Neural cell (in vitro differentiated cells): ENCODE results near the gene PASD1.

Experiments
- EP300 ChIP-seq: fragments of 450-650 bp; conservative IDR thresholded peaks from 2 replicates; pipeline ENCODE4 v1.6.1; 2014; ENCODE audit warnings: antibody characterized with exemption, mild to moderate bottlenecking, moderate library complexity; ENCODE audit not compliant: poor library complexity, severe bottlenecking
- EZH2 ChIP-seq: fragments of 200-600, 300-800 bp; shearing (Covaris generic), sonication (generic); IDR thresholded peaks from 2 replicates; pipeline ENCODE4 v1.6.1; 2014; ENCODE audit warnings: antibody characterized with exemption, low read length, borderline replicate concordance, mild to moderate bottlenecking; ENCODE audit not compliant: insufficient read depth, poor library complexity, severe bottlenecking
- POLR2AphosphoS5 ChIP-seq: IDR thresholded peaks from 2 replicates; pipeline ENCODE4 v1.6.1; 2012
- SMC3 ChIP-seq: fragments of 450-650 bp; conservative IDR thresholded peaks from 2 replicates; pipeline ENCODE4 v1.6.1; 2014; ENCODE audit warnings: antibody characterized with exemption, mild to moderate bottlenecking, moderate library complexity; ENCODE audit not compliant: poor library complexity
- TF ChIP-seq, protein P1 (sequence below): fragments of 450-650 bp; IDR thresholded peaks from 2 replicates; pipeline ENCODE4 v1.5.1; 2014; ENCODE audit warnings: antibody characterized with exemption, mild to moderate bottlenecking, moderate library complexity; ENCODE audit not compliant: poor library complexity, severe bottlenecking
- TF ChIP-seq, protein P2 (sequence below): IDR thresholded peaks from 2 replicates; pipeline ENCODE4 v1.6.1; 2012; ENCODE audit warnings: borderline replicate concordance

DNA sequence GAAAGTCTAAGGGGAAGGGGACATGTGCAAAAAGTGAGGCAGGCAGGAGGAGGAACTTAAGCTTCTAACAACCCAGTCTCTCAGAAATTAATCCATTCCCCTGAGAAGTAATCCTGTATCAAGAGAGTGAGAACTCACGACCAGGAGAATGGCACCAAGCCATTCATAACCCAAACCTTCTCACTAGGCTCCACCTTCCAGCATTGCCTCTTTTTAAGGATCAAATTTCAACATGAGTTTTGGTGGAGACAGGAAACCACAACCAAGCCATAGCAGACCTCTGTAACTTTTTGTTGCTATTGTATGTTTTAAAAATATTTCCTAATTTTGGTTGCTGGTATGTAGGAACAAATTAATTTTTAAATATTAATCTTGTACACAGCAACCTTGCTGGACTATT is 32.8 kb downstream of the PASD1 start:
- no peak for TF ChIP-seq EP300
- TF ChIP-seq, protein P1, sequence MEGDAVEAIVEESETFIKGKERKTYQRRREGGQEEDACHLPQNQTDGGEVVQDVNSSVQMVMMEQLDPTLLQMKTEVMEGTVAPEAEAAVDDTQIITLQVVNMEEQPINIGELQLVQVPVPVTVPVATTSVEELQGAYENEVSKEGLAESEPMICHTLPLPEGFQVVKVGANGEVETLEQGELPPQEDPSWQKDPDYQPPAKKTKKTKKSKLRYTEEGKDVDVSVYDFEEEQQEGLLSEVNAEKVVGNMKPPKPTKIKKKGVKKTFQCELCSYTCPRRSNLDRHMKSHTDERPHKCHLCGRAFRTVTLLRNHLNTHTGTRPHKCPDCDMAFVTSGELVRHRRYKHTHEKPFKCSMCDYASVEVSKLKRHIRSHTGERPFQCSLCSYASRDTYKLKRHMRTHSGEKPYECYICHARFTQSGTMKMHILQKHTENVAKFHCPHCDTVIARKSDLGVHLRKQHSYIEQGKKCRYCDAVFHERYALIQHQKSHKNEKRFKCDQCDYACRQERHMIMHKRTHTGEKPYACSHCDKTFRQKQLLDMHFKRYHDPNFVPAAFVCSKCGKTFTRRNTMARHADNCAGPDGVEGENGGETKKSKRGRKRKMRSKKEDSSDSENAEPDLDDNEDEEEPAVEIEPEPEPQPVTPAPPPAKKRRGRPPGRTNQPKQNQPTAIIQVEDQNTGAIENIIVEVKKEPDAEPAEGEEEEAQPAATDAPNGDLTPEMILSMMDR: no peak
- TF ChIP-seq EZH2: no peak
- no peak for TF ChIP-seq SMC3
- TF ChIP-seq, protein P2, sequence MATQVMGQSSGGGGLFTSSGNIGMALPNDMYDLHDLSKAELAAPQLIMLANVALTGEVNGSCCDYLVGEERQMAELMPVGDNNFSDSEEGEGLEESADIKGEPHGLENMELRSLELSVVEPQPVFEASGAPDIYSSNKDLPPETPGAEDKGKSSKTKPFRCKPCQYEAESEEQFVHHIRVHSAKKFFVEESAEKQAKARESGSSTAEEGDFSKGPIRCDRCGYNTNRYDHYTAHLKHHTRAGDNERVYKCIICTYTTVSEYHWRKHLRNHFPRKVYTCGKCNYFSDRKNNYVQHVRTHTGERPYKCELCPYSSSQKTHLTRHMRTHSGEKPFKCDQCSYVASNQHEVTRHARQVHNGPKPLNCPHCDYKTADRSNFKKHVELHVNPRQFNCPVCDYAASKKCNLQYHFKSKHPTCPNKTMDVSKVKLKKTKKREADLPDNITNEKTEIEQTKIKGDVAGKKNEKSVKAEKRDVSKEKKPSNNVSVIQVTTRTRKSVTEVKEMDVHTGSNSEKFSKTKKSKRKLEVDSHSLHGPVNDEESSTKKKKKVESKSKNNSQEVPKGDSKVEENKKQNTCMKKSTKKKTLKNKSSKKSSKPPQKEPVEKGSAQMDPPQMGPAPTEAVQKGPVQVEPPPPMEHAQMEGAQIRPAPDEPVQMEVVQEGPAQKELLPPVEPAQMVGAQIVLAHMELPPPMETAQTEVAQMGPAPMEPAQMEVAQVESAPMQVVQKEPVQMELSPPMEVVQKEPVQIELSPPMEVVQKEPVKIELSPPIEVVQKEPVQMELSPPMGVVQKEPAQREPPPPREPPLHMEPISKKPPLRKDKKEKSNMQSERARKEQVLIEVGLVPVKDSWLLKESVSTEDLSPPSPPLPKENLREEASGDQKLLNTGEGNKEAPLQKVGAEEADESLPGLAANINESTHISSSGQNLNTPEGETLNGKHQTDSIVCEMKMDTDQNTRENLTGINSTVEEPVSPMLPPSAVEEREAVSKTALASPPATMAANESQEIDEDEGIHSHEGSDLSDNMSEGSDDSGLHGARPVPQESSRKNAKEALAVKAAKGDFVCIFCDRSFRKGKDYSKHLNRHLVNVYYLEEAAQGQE: no peak
- TF ChIP-seq POLR2AphosphoS5: no peak
